LNCaP clone FGC (cell line): ENCODE measurements around the gene PTEN.

Source experiments
- DNase-seq: peaks from one replicate; pipeline ENCODE4 v3.0.0-alpha.2; 2011; ENCODE audit warnings: low read depth
- H3K4me3 ChIP-seq: 2 replicates; pipeline ENCODE4 v1.5.1; 2011; ENCODE audit warnings: mild to moderate bottlenecking, low read depth, low read length, control low read depth
- CTCF ChIP-seq: IDR thresholded peaks from 2 replicates; pipeline ENCODE4 v1.5.1; 2012; ENCODE audit warnings: mild to moderate bottlenecking; ENCODE audit not compliant: control insufficient read depth, insufficient read depth; ENCODE audit errors: extremely low read depth

PTEN gene

GRCh38 chr10:87966459-87966858 lies 103.0 kb downstream of the PTEN start:
- DNase-seq = no peak

GRCh38 chr10:87973635-87974034 lies 110.2 kb downstream of the PTEN start:
- no peak for TF ChIP-seq CTCF
- DNase-seq = no peak
- no peak overlapping the region for H3K4me3 ChIP-seq

More at GRCh38 chr10:87966459-87966858, 103.0 kb downstream of the PTEN start:
- no peak for TF ChIP-seq CTCF
- H3K4me3 ChIP-seq = no peak overlapping the region

GRCh38 chr10:87974130-87974529 lies 110.7 kb downstream of the PTEN start:
- DNase-seq = no peak
- no peak overlapping the region for H3K4me3 ChIP-seq
- no peak for TF ChIP-seq CTCF

- TF ChIP-seq CTCF = no peak
- no peak overlapping the region for H3K4me3 ChIP-seq
- no peak for DNase-seq
Observed at GRCh38 chr10:87974769-87975168, 111.3 kb downstream of the PTEN start.

GRCh38 chr10:87976101-87976743 lies 112.8 kb downstream of the PTEN start:
- TF ChIP-seq CTCF = no peak
- no peak for DNase-seq
- H3K4me3 ChIP-seq = no peak overlapping the region

- H3K4me3 ChIP-seq = no peak overlapping the region
- TF ChIP-seq CTCF = no peak
- DNase-seq = no peak
Observed at GRCh38 chr10:87978166-87978565, 114.7 kb downstream of the PTEN start.

GRCh38 chr10:87979847-87980246 lies 116.4 kb downstream of the PTEN start:
- TF ChIP-seq CTCF = no peak
- no peak for DNase-seq
- H3K4me3 ChIP-seq = no peak overlapping the region
